CD4-positive, alpha-beta T cell (primary cell): ENCODE measurements around the gene OR52N5. TPM values are rescaled to one million over a fixed set of nuclear protein-coding genes. Genes with fewer than 3 reads are reported as not detected.

Source experiments
- ATAC-seq: fragments of 200-7000 bp; cut with Tn5 transposase; one replicate; pipeline ENCODE4 v1.10.0; 2022; ENCODE audit warnings: mild to moderate bottlenecking; ENCODE audit not compliant: poor library complexity
- CTCF ChIA-PET: fragments of 350-600 bp; sonication (Branson Sonifier 250); formaldehyde crosslinking; loops from one replicate; lab custom pipeline; 2021; ENCODE audit warnings: antibody characterized with exemption, inconsistent platforms; lab: Charles Lee
- POLR2A ChIA-PET: fragments of 350-600 bp; sonication (Branson Sonifier 250); formaldehyde crosslinking; loops from one replicate; lab custom pipeline; 2021; ENCODE audit warnings: antibody characterized with exemption, inconsistent platforms; lab: Charles Lee
- DNase-seq, 14 experiments: peaks; one replicate each; pipeline ENCODE4 v3.0.0-alpha.2; 2013 to 2020; ENCODE audit warnings: mixed read lengths in 2 of 14
- H3K27ac ChIP-seq, 2 donors: one replicate each; pipeline versions ENCODE4 v1.5.1 to v1.7.0; 2013; ENCODE audit warnings: low read length in 2 of 2, low read depth in 1 of 2, mild to moderate bottlenecking in 1 of 2
- H3K27me3 ChIP-seq, 2 experiments: 1 replicate in 1 of 2; 2 replicates in 1 of 2; pipeline versions ENCODE4 v1.6.1 to v1.7.0; 2013; ENCODE audit warnings: low read length in 2 of 2, control low read depth in 1 of 2, mild to moderate bottlenecking in 1 of 2, moderate library complexity in 1 of 2; ENCODE audit not compliant: insufficient read depth in 2 of 2, control insufficient read depth in 1 of 2
- H3K36me3 ChIP-seq: one replicate; pipeline ENCODE4 v1.6.1; 2013; ENCODE audit warnings: low read length, control low read depth; ENCODE audit not compliant: insufficient read depth
- H3K4me1 ChIP-seq: one replicate; pipeline ENCODE4 v1.6.1; 2013; ENCODE audit warnings: low read length, control low read depth; ENCODE audit not compliant: insufficient read depth
- H3K4me3 ChIP-seq: one replicate; pipeline ENCODE4 v1.5.1; 2013; ENCODE audit warnings: mild to moderate bottlenecking, low read length, moderate library complexity
- H3K9me3 ChIP-seq, 2 experiments: 1 replicate in 1 of 2; 2 replicates in 1 of 2; pipeline versions ENCODE4 v1.6.1 to v1.7.0; 2013; ENCODE audit warnings: low read length in 2 of 2, mild to moderate bottlenecking in 2 of 2, control low read depth in 1 of 2, moderate library complexity in 1 of 2; ENCODE audit not compliant: control insufficient read depth in 1 of 2, insufficient read depth in 1 of 2
- H3K27ac Mint-ChIP-seq: one replicate; pipeline ENCODE4 v1.8.0; 2020; ENCODE audit warnings: mixed read lengths
- H3K27me3 Mint-ChIP-seq: one replicate; pipeline ENCODE4 v1.8.0; 2021; ENCODE audit warnings: mixed read lengths
- H3K36me3 Mint-ChIP-seq: one replicate; pipeline ENCODE4 v1.8.0; 2021; ENCODE audit warnings: low read depth, mixed read lengths
- H3K4me1 Mint-ChIP-seq: one replicate; pipeline ENCODE4 v1.8.0; 2021; ENCODE audit warnings: low read depth, mixed read lengths
- H3K4me3 Mint-ChIP-seq: one replicate; pipeline ENCODE4 v1.8.0; 2020; ENCODE audit warnings: mild to moderate bottlenecking, mixed read lengths
- H3K9me3 Mint-ChIP-seq: one replicate; pipeline ENCODE4 v1.8.0; 2020; ENCODE audit warnings: mixed read lengths
- CTCF ChIP-seq: fragments of 200-600 bp; IDR thresholded peaks from one replicate; pipeline ENCODE4 v1.8.0; 2022; ENCODE audit warnings: antibody characterized with exemption, mild to moderate bottlenecking
- intact Hi-C, 2 experiments: fragments of 100-400 bp; cut with DNase I in 1 of 2; cut with micrococcal nuclease in 1 of 2; formaldehyde crosslinking; loops; one replicate each; pipeline versions ENCODE4 v1.15.1 to v1.9.0; 2023 to 2025; cut with DNase I, micrococcal nuclease
- total RNA-seq, 174 experiments: library from RNA in 2 of 174; stranded (reverse) in 2 of 174; gene quantifications; one replicate each; pipeline ENCODE4 v1.2.3 and lab custom pipeline; 2021 to 2026

The OR52N5 gene
- total RNA-seq, 2 experiments from 2014 or later, result not detected

- no peak for ATAC-seq
- H3K27me3 ChIP-seq, result no peaks in the 10 kb centered on the region
- TF ChIP-seq CTCF, result no peak
Measured at GRCh38 chr11:5815534-5815933, 32.4 kb upstream of the OR52N5 start.

GRCh38 chr11:5809905-5810795 is 27.0 kb upstream of the OR52N5 start:
- Histone ChIP-seq H3K4me3 (no peak overlapping the region), H3K36me3 (no peaks in the 10 kb centered on the region), H3K9me3 (no peaks in the 10 kb centered on the region), H3K27me3 (peaks cover 0 to 8% of the 10 kb centered on the region in 2 experiments), H3K27ac (no peak overlapping the region), H3K4me1 (peaks cover 8% of the 10 kb centered on the region)
- ATAC-seq (no peak), DNase-seq (no peak)
- Mint-ChIP-seq H3K27ac (no peak overlapping the region), H3K27me3 (peaks cover 34% of the 10 kb centered on the region), H3K4me3 (no peak overlapping the region), H3K4me1 (peaks cover 6% of the 10 kb centered on the region), H3K9me3 (no peaks in the 10 kb centered on the region), H3K36me3 (no peaks in the 10 kb centered on the region)
- intact Hi-C loops, result loop anchor here (2.0 to 10.0 kb wide), 4 partner anchors 128 to 1625 kb away; no protein-coding TSS in a partner anchor
- POLR2A ChIA-PET, result no interaction called here
- TF ChIP-seq CTCF, result no peak
- CTCF ChIA-PET, result no interaction called here

More at GRCh38 chr11:5815534-5815933, 32.4 kb upstream of the OR52N5 start:
- Mint-ChIP-seq H3K36me3 (no peaks in the 10 kb centered on the region), H3K9me3 (no peaks in the 10 kb centered on the region), H3K27ac (no peak overlapping the region), H3K27me3 (peaks cover under 1% of the 10 kb centered on the region), H3K4me1 (peaks cover 9% of the 10 kb centered on the region), H3K4me3 (no peak overlapping the region)
- ChIA-PET POLR2A (no interaction called here), CTCF (no interaction called here)
- no peaks in the 10 kb centered on the region for H3K36me3 ChIP-seq
- H3K9me3 ChIP-seq, result no peaks in the 10 kb centered on the region
- no peaks in the 10 kb centered on the region for H3K4me1 ChIP-seq
- DNase-seq, result peak in 2 of 14 experiments; percentile 40 to 49
- no peak overlapping the region for H3K4me3 ChIP-seq
- intact Hi-C loops, result no loop called here
- no peak overlapping the region for H3K27ac ChIP-seq

- H3K4me1 ChIP-seq, result peaks cover 8% of the 10 kb centered on the region
- Mint-ChIP-seq H3K27ac (no peak overlapping the region), H3K36me3 (no peaks in the 10 kb centered on the region), H3K4me1 (peaks cover 6% of the 10 kb centered on the region), H3K27me3 (peaks cover 38% of the 10 kb centered on the region), H3K9me3 (peaks cover 4% of the 10 kb centered on the region), H3K4me3 (peak overlapping the region; percentile 89)
- TF ChIP-seq CTCF, result no peak
- ChIA-PET POLR2A (interaction anchor here (0.7 kb wide), 1 partner anchor 1164 kb away, joined by 3 read pairs; no protein-coding TSS in a partner anchor), CTCF (no interaction called here)
- H3K27me3 ChIP-seq, result peaks cover 0 to 8% of the 10 kb centered on the region in 2 experiments
- DNase-seq (peak in 3 of 14 experiments; percentile 17 to 24 (median 24)), ATAC-seq (no peak)
- intact Hi-C loops, result loop anchor here (2.0 to 10.0 kb wide), 4 partner anchors 127 to 1624 kb away; no protein-coding TSS in a partner anchor
- H3K9me3 ChIP-seq, result peaks cover 0 to under 1% of the 10 kb centered on the region in 2 experiments
- peak overlapping the region; percentile 55 for H3K4me3 ChIP-seq
- no peaks in the 10 kb centered on the region for H3K36me3 ChIP-seq
- no peak overlapping the region for H3K27ac ChIP-seq
Measured at GRCh38 chr11:5809122-5809519, 26.0 kb upstream of the OR52N5 start.
